Measurements from ENCODE around the gene IDH1.
A peak's percentile ranks its signal among the peaks of the same experiment; 100 is the strongest.

- TF ChIP-seq CTCF (IDR thresholded peaks at IDR 0.05) (peak; percentile 68 to 78 (median 74)), POLR2A (IDR thresholded peaks at IDR 0.05) (no peak)
Observed at GRCh38 chr2:208254118-208254870, 577 bp downstream of the IDH1 start.

Measured in ovary (tissue), 3 donors.